Neural cell (in vitro differentiated cells): ENCODE measurements around the gene TIMM13. TPM values are rescaled to one million over a fixed set of nuclear protein-coding genes. Genes with fewer than 3 reads are reported as not detected.

Experiments used
- H2AFZ ChIP-seq: fragments of 200-600, 300-800 bp; sonication (generic), shearing (Covaris generic); 2 replicates; pipeline ENCODE4 v1.6.0; 2014; ENCODE audit warnings: low read depth, mild to moderate bottlenecking, antibody characterized with exemption, low read length, moderate library complexity
- H3F3A ChIP-seq: fragments of 200-600 bp; shearing (Covaris generic); 2 replicates; pipeline ENCODE4 v1.6.1; 2016; ENCODE audit warnings: mild to moderate bottlenecking, moderate library complexity, mixed read lengths, antibody characterized with exemption, low read length; ENCODE audit not compliant: insufficient read depth, poor library complexity, severe bottlenecking
- H3K27ac ChIP-seq: fragments of 200-600, 300-800 bp; sonication (generic), shearing (Covaris generic); 2 replicates; pipeline ENCODE4 v1.5.1; 2014; ENCODE audit warnings: mild to moderate bottlenecking, low read length, moderate library complexity
- H3K27me3 ChIP-seq: fragments of 300-800, 200-600 bp; sonication (generic), shearing (Covaris generic); 2 replicates; pipeline ENCODE4 v1.6.0; 2014; ENCODE audit warnings: mild to moderate bottlenecking, low read depth, low read length, moderate library complexity; ENCODE audit not compliant: insufficient read depth
- H3K36me3 ChIP-seq: fragments of 300-800, 200-600 bp; sonication (generic), shearing (Covaris generic); 2 replicates; pipeline ENCODE4 v1.5.1; 2014; ENCODE audit warnings: mild to moderate bottlenecking, antibody characterized with exemption, low read length, moderate library complexity; ENCODE audit not compliant: insufficient read depth
- H3K4me2 ChIP-seq: fragments of 300-800, 200-600 bp; sonication (generic), shearing (Covaris generic); 2 replicates; pipeline ENCODE4 v1.6.0; 2014; ENCODE audit warnings: mild to moderate bottlenecking, low read length
- H3K4me3 ChIP-seq: fragments of 300-800, 200-600 bp; sonication (generic), shearing (Covaris generic); 2 replicates; pipeline ENCODE4 v1.5.1; 2014; ENCODE audit warnings: mild to moderate bottlenecking, low read length, moderate library complexity
- H3K79me2 ChIP-seq: fragments of 200-600 bp; shearing (Covaris generic); replicated peaks from 2 replicates; pipeline ENCODE4 v1.6.0; 2014; ENCODE audit warnings: mild to moderate bottlenecking, low read length, moderate library complexity; ENCODE audit not compliant: insufficient read depth
- H3K9ac ChIP-seq: fragments of 300-800, 200-600 bp; sonication (generic), shearing (Covaris generic); 2 replicates; pipeline ENCODE4 v1.6.1; 2016; ENCODE audit warnings: mild to moderate bottlenecking, low read length, mixed read lengths
- H3K9me2 ChIP-seq: fragments of 200-600 bp; shearing (Covaris generic); 2 replicates; pipeline ENCODE4 v1.6.1; 2016; ENCODE audit warnings: mild to moderate bottlenecking, low read length, mixed read lengths; ENCODE audit not compliant: insufficient read depth
- H3K9me3 ChIP-seq: fragments of 200-600, 300-800 bp; sonication (generic), shearing (Covaris generic); 2 replicates; pipeline ENCODE4 v1.6.1; 2016; ENCODE audit warnings: mild to moderate bottlenecking, mixed run types, low read length, moderate library complexity, mixed read lengths
- H4K20me1 ChIP-seq: fragments of 200-600 bp; shearing (Covaris generic); 2 replicates; pipeline ENCODE4 v1.6.1; 2016; ENCODE audit warnings: mild to moderate bottlenecking, mixed run types; ENCODE audit not compliant: insufficient read depth
- CTCF ChIP-seq: fragments of 450-650 bp; IDR thresholded peaks from 2 replicates; pipeline ENCODE4 v1.5.1; 2014; ENCODE audit warnings: antibody characterized with exemption, mild to moderate bottlenecking, moderate library complexity; ENCODE audit not compliant: poor library complexity, severe bottlenecking
- EP300 ChIP-seq: fragments of 450-650 bp; conservative IDR thresholded peaks from 2 replicates; pipeline ENCODE4 v1.6.1; 2014; ENCODE audit warnings: antibody characterized with exemption, mild to moderate bottlenecking, moderate library complexity; ENCODE audit not compliant: poor library complexity, severe bottlenecking
- EZH2 ChIP-seq: fragments of 200-600, 300-800 bp; shearing (Covaris generic), sonication (generic); IDR thresholded peaks from 2 replicates; pipeline ENCODE4 v1.6.1; 2014; ENCODE audit warnings: antibody characterized with exemption, low read length, borderline replicate concordance, mild to moderate bottlenecking; ENCODE audit not compliant: insufficient read depth, poor library complexity, severe bottlenecking
- MXI1 ChIP-seq: fragments of 450-650 bp; conservative IDR thresholded peaks from 2 replicates; pipeline ENCODE4 v1.6.1; 2014; ENCODE audit warnings: antibody characterized with exemption, mild to moderate bottlenecking; ENCODE audit not compliant: poor library complexity, severe bottlenecking
- POLR2AphosphoS5 ChIP-seq: IDR thresholded peaks from 2 replicates; pipeline ENCODE4 v1.6.1; 2012
- RAD21 ChIP-seq: fragments of 450-650 bp; conservative IDR thresholded peaks from 2 replicates; pipeline ENCODE4 v1.6.1; 2014; ENCODE audit warnings: antibody characterized with exemption, mild to moderate bottlenecking, moderate library complexity
- REST ChIP-seq: IDR thresholded peaks from 2 replicates; pipeline ENCODE4 v1.6.1; 2012; ENCODE audit warnings: borderline replicate concordance
- SMC3 ChIP-seq: fragments of 450-650 bp; conservative IDR thresholded peaks from 2 replicates; pipeline ENCODE4 v1.6.1; 2014; ENCODE audit warnings: antibody characterized with exemption, mild to moderate bottlenecking, moderate library complexity; ENCODE audit not compliant: poor library complexity
- TAF1 ChIP-seq: IDR thresholded peaks from 2 replicates; pipeline ENCODE4 v1.6.1; 2012; ENCODE audit warnings: low read depth
- polyA plus RNA-seq: library from polyadenylated mRNA; depleted of rRNA; stranded (reverse); fragments of >200 nt; gene quantifications from 2 replicates; pipeline ENCODE4 v1.2.3, GENCODE V29; 2014

TIMM13 gene
- polyA plus RNA-seq, 1 donor from 2014 or later = 73.0 TPM

- Histone ChIP-seq H3K4me3 (no peak overlapping the region), H3K79me2 (peaks cover 11% of the 10 kb centered on the region), H3K4me2 (no peak overlapping the region), H3K27me3 (no peaks in the 10 kb centered on the region), H3K27ac (no peak overlapping the region), H3F3A (no peaks in the 10 kb centered on the region), H3K36me3 (no peaks in the 10 kb centered on the region), H4K20me1 (peaks cover 7% of the 10 kb centered on the region), H3K9me3 (no peaks in the 10 kb centered on the region), H2AFZ (no peak overlapping the region), H3K9me2 (no peaks in the 10 kb centered on the region), H3K9ac (no peak overlapping the region)
- TF ChIP-seq POLR2AphosphoS5 (no peak), RAD21 (no peak), REST (no peak)
These were observed 3.3 kb downstream of the TIMM13 start for GRCh38 chr19:2423915-2424685.

- Histone ChIP-seq H4K20me1 (peaks cover 7% of the 10 kb centered on the region), H3K27ac (no peak overlapping the region), H3K9me3 (no peaks in the 10 kb centered on the region), H3K9ac (no peak overlapping the region), H3K4me2 (no peak overlapping the region), H3K9me2 (no peaks in the 10 kb centered on the region), H3K79me2 (peaks cover 11% of the 10 kb centered on the region), H3K27me3 (no peaks in the 10 kb centered on the region), H3F3A (no peaks in the 10 kb centered on the region), H3K4me3 (no peak overlapping the region), H2AFZ (no peak overlapping the region), H3K36me3 (no peaks in the 10 kb centered on the region)
- TF ChIP-seq REST (no peak), MXI1 (no peak), SMC3 (no peak), CTCF (no peak), POLR2AphosphoS5 (no peak), RAD21 (no peak), EP300 (no peak), TAF1 (no peak), EZH2 (no peak)
These were observed 4.1 kb downstream of the TIMM13 start for GRCh38 chr19:2423071-2423914.
